ENCODE measurements around the gene SPTBN5.
A peak's percentile ranks its signal among the peaks of the same experiment; 100 is the strongest.

SPTBN5 gene

GRCh38 chr15:41906608-41907007 lies 12.8 kb upstream of the SPTBN5 start:
- H3K9me3 ChIP-seq (ENCODE audit: control insufficient read depth, low read length) = no peaks in the 10 kb centered on the region
- peaks cover 54 to 68% of the 10 kb centered on the region in 2 experiments for H3K36me3 ChIP-seq (ENCODE audit: control insufficient read depth in 1 of 2, insufficient read depth in 2 of 2, low read depth in 1 of 2, low read length in 2 of 2)
- no peak overlapping the region for H2BK5ac ChIP-seq (ENCODE audit: low read depth, low read length, poor library complexity, severe bottlenecking)
- peaks cover 26% of the 10 kb centered on the region for H3K4me1 ChIP-seq (ENCODE audit: control insufficient read depth, insufficient read depth, low read depth, low read length)
- no peak overlapping the region for H3K23ac ChIP-seq (ENCODE audit: low read length in 2 of 2)
- H3K4ac ChIP-seq (ENCODE audit: low read depth in 1 of 2, low read length in 2 of 2) = no peak overlapping the region
- no peak overlapping the region for H3K27ac ChIP-seq (ENCODE audit: low read length, poor library complexity, severe bottlenecking)
- no peak overlapping the region for H2AK5ac ChIP-seq (ENCODE audit: low read length, severe bottlenecking)
- no peak overlapping the region for H3K18ac ChIP-seq (ENCODE audit: low read depth in 1 of 2, low read length in 2 of 2)
- no peak overlapping the region for H4K91ac ChIP-seq (ENCODE audit: low read length)
- no peak overlapping the region for H4K8ac ChIP-seq (ENCODE audit: low read length)
- no peak overlapping the region for H3K14ac ChIP-seq (ENCODE audit: low read length in 2 of 2)
- H2BK120ac ChIP-seq (ENCODE audit: low read depth, low read length) = no peak overlapping the region
- H2BK12ac ChIP-seq (ENCODE audit: low read length in 2 of 2) = no peak overlapping the region
- no peak overlapping the region for H2AFZ ChIP-seq (ENCODE audit: low read depth, low read length)
- WGBS = 95% methylated on average over 5 of the region's 5 CpGs
- H3K4me3 ChIP-seq (ENCODE audit: insufficient read depth in 1 of 2, low read depth in 1 of 2, low read length in 2 of 2) = no peak overlapping the region
- DNase-seq = no peak
- H3K4me2 ChIP-seq (ENCODE audit: low read length, poor library complexity, severe bottlenecking) = no peak overlapping the region
- no peaks in the 10 kb centered on the region for H3K27me3 ChIP-seq (ENCODE audit: control insufficient read depth in 1 of 2, insufficient read depth in 1 of 2, low read length in 2 of 2)
- H3K79me1 ChIP-seq (replicated peaks; ENCODE audit: low read length, poor library complexity, severe bottlenecking) = peaks cover 36% of the 10 kb centered on the region
- H3K9ac ChIP-seq (ENCODE audit: low read length) = no peak overlapping the region
- H2BK15ac ChIP-seq (ENCODE audit: low read depth, poor library complexity, severe bottlenecking) = no peak overlapping the region

GRCh38 chr15:41905036-41905793 lies 11.4 kb upstream of the SPTBN5 start:
- Histone ChIP-seq H4K8ac (ENCODE audit: low read length) (no peak overlapping the region), H3K23ac (ENCODE audit: low read length in 2 of 2) (no peak overlapping the region), H3K14ac (ENCODE audit: low read length in 2 of 2) (peak overlapping the region in 1 of 2 experiments; percentile 81), H3K18ac (ENCODE audit: low read depth in 1 of 2, low read length in 2 of 2) (no peak overlapping the region), H2AK5ac (ENCODE audit: low read length, severe bottlenecking) (no peak overlapping the region), H2BK15ac (ENCODE audit: low read depth, poor library complexity, severe bottlenecking) (no peak overlapping the region), H3K27ac (ENCODE audit: low read length, poor library complexity, severe bottlenecking) (peak overlapping the region; percentile 58), H3K4me3 (ENCODE audit: insufficient read depth in 1 of 2, low read depth in 1 of 2, low read length in 2 of 2) (no peak overlapping the region), H3K27me3 (ENCODE audit: control insufficient read depth in 1 of 2, insufficient read depth in 1 of 2, low read length in 2 of 2) (no peaks in the 10 kb centered on the region), H3K9me3 (ENCODE audit: control insufficient read depth, low read length) (no peaks in the 10 kb centered on the region), H3K4me1 (ENCODE audit: control insufficient read depth, insufficient read depth, low read depth, low read length) (peaks cover 34% of the 10 kb centered on the region), H3K36me3 (ENCODE audit: control insufficient read depth in 1 of 2, insufficient read depth in 2 of 2, low read depth in 1 of 2, low read length in 2 of 2) (peaks cover 61 to 69% of the 10 kb centered on the region in 2 experiments), H3K4me2 (ENCODE audit: low read length, poor library complexity, severe bottlenecking) (no peak overlapping the region), H2AFZ (ENCODE audit: low read depth, low read length) (no peak overlapping the region), H3K79me1 (replicated peaks; ENCODE audit: low read length, poor library complexity, severe bottlenecking) (peaks cover 35% of the 10 kb centered on the region), H3K4ac (ENCODE audit: low read depth in 1 of 2, low read length in 2 of 2) (no peak overlapping the region), H3K9ac (ENCODE audit: low read length) (no peak overlapping the region), H4K91ac (ENCODE audit: low read length) (no peak overlapping the region), H2BK5ac (ENCODE audit: low read depth, low read length, poor library complexity, severe bottlenecking) (peak overlapping the region; percentile 21), H2BK120ac (ENCODE audit: low read depth, low read length) (no peak overlapping the region), H2BK12ac (ENCODE audit: low read length in 2 of 2) (no peak overlapping the region)
- WGBS = 93% methylated on average over 12 of the region's 14 CpGs
- DNase-seq = no peak

- WGBS = 15% methylated on average over 6 of the region's 6 CpGs
- Histone ChIP-seq H3K9me3 (ENCODE audit: control insufficient read depth, low read length) (no peaks in the 10 kb centered on the region), H3K79me1 (replicated peaks; ENCODE audit: low read length, poor library complexity, severe bottlenecking) (peaks cover 30% of the 10 kb centered on the region), H2BK12ac (ENCODE audit: low read length in 2 of 2) (peak overlapping the region in 1 of 2 experiments; percentile 15), H2BK15ac (ENCODE audit: low read depth, poor library complexity, severe bottlenecking) (no peak overlapping the region), H3K4me2 (ENCODE audit: low read length, poor library complexity, severe bottlenecking) (peak overlapping the region; percentile 15), H2AFZ (ENCODE audit: low read depth, low read length) (no peak overlapping the region), H3K27ac (ENCODE audit: low read length, poor library complexity, severe bottlenecking) (peak overlapping the region; percentile 58), H4K91ac (ENCODE audit: low read length) (no peak overlapping the region), H3K9ac (ENCODE audit: low read length) (no peak overlapping the region), H3K4ac (ENCODE audit: low read depth in 1 of 2, low read length in 2 of 2) (peak overlapping the region in 1 of 2 experiments; percentile 24), H3K14ac (ENCODE audit: low read length in 2 of 2) (peak overlapping the region in 1 of 2 experiments; percentile 81), H2AK5ac (ENCODE audit: low read length, severe bottlenecking) (no peak overlapping the region), H4K8ac (ENCODE audit: low read length) (peak overlapping the region; percentile 39), H3K18ac (ENCODE audit: low read depth in 1 of 2, low read length in 2 of 2) (peak overlapping the region; percentile 16 to 68), H3K4me3 (ENCODE audit: insufficient read depth in 1 of 2, low read depth in 1 of 2, low read length in 2 of 2) (no peak overlapping the region), H2BK120ac (ENCODE audit: low read depth, low read length) (no peak overlapping the region), H3K36me3 (ENCODE audit: control insufficient read depth in 1 of 2, insufficient read depth in 2 of 2, low read depth in 1 of 2, low read length in 2 of 2) (peaks cover 62 to 67% of the 10 kb centered on the region in 2 experiments), H3K4me1 (ENCODE audit: control insufficient read depth, insufficient read depth, low read depth, low read length) (peaks cover 34% of the 10 kb centered on the region), H2BK5ac (ENCODE audit: low read depth, low read length, poor library complexity, severe bottlenecking) (peak overlapping the region; percentile 21), H3K23ac (ENCODE audit: low read length in 2 of 2) (no peak overlapping the region), H3K27me3 (ENCODE audit: control insufficient read depth in 1 of 2, insufficient read depth in 1 of 2, low read length in 2 of 2) (no peaks in the 10 kb centered on the region)
- DNase-seq = peak; percentile 73
Observed at GRCh38 chr15:41904541-41905005, 10.7 kb upstream of the SPTBN5 start.

GRCh38 chr15:41903782-41904181 lies 9.9 kb upstream of the SPTBN5 start:
- Histone ChIP-seq H2BK5ac (ENCODE audit: low read depth, low read length, poor library complexity, severe bottlenecking) (no peak overlapping the region), H3K4me2 (ENCODE audit: low read length, poor library complexity, severe bottlenecking) (no peak overlapping the region), H2BK12ac (ENCODE audit: low read length in 2 of 2) (no peak overlapping the region), H3K9me3 (ENCODE audit: control insufficient read depth, low read length) (no peaks in the 10 kb centered on the region), H2AK5ac (ENCODE audit: low read length, severe bottlenecking) (no peak overlapping the region), H4K91ac (ENCODE audit: low read length) (no peak overlapping the region), H3K4me3 (ENCODE audit: insufficient read depth in 1 of 2, low read depth in 1 of 2, low read length in 2 of 2) (no peak overlapping the region), H2AFZ (ENCODE audit: low read depth, low read length) (no peak overlapping the region), H3K36me3 (ENCODE audit: control insufficient read depth in 1 of 2, insufficient read depth in 2 of 2, low read depth in 1 of 2, low read length in 2 of 2) (peaks cover 62 to 66% of the 10 kb centered on the region in 2 experiments), H3K14ac (ENCODE audit: low read length in 2 of 2) (no peak overlapping the region), H3K27ac (ENCODE audit: low read length, poor library complexity, severe bottlenecking) (peak overlapping the region; percentile 17), H3K18ac (ENCODE audit: low read depth in 1 of 2, low read length in 2 of 2) (peak overlapping the region in 1 of 2 experiments; percentile 4), H3K23ac (ENCODE audit: low read length in 2 of 2) (no peak overlapping the region), H3K79me1 (replicated peaks; ENCODE audit: low read length, poor library complexity, severe bottlenecking) (peaks cover 28% of the 10 kb centered on the region), H3K9ac (ENCODE audit: low read length) (no peak overlapping the region), H4K8ac (ENCODE audit: low read length) (no peak overlapping the region), H2BK15ac (ENCODE audit: low read depth, poor library complexity, severe bottlenecking) (no peak overlapping the region), H3K4me1 (ENCODE audit: control insufficient read depth, insufficient read depth, low read depth, low read length) (peaks cover 34% of the 10 kb centered on the region), H3K27me3 (ENCODE audit: control insufficient read depth in 1 of 2, insufficient read depth in 1 of 2, low read length in 2 of 2) (no peaks in the 10 kb centered on the region), H3K4ac (ENCODE audit: low read depth in 1 of 2, low read length in 2 of 2) (peak overlapping the region in 1 of 2 experiments; percentile 24), H2BK120ac (ENCODE audit: low read depth, low read length) (no peak overlapping the region)
- no peak for DNase-seq
- WGBS = 83% methylated on average over 13 of the region's 13 CpGs
